CD14-positive monocyte (primary cell): ENCODE data around the gene ZNF672. TPM values are rescaled to one million over a fixed set of nuclear protein-coding genes. Genes with fewer than 3 reads are reported as not detected.

Source experiments
- DNase-seq, 3 donors: peaks; one replicate each; pipeline ENCODE4 v3.0.0-alpha.2; 2011 to 2022
- H2AFZ ChIP-seq: 2 replicates; pipeline ENCODE4 v1.6.0; 2012; ENCODE audit warnings: mild to moderate bottlenecking, low read depth, low read length, inconsistent platforms; ENCODE audit not compliant: insufficient read depth, poor library complexity, severe bottlenecking
- H3K27ac ChIP-seq, 2 donors: 1 replicate in 1 of 2; 2 replicates in 1 of 2; pipeline ENCODE4 v1.5.1; 2012 to 2013; ENCODE audit warnings: low read length in 2 of 2, control low read depth in 1 of 2, inconsistent platforms in 1 of 2, low read depth in 1 of 2, mild to moderate bottlenecking in 1 of 2
- H3K27me3 ChIP-seq, 2 donors: one replicate each; pipeline versions ENCODE4 v1.6.0 to v1.6.1; 2011 to 2013; ENCODE audit warnings: low read length in 2 of 2; ENCODE audit not compliant: control insufficient read depth in 2 of 2, insufficient read depth in 2 of 2
- H3K36me3 ChIP-seq, 2 donors: replicated peaks in 1 of 2; 1 replicate in 1 of 2; 2 replicates in 1 of 2; pipeline versions ENCODE4 v1.5.1 to v1.6.1; 2012 to 2013; ENCODE audit warnings: low read length in 2 of 2, control low read depth in 1 of 2, inconsistent platforms in 1 of 2, mild to moderate bottlenecking in 1 of 2; ENCODE audit not compliant: insufficient read depth in 2 of 2, control insufficient read depth in 1 of 2
- H3K4me1 ChIP-seq, 2 donors: 1 replicate in 1 of 2; 2 replicates in 1 of 2; pipeline versions ENCODE4 v1.5.1 to v1.6.1; 2012 to 2013; ENCODE audit warnings: low read length in 2 of 2, control low read depth in 1 of 2, inconsistent platforms in 1 of 2, mild to moderate bottlenecking in 1 of 2, moderate library complexity in 1 of 2; ENCODE audit not compliant: insufficient read depth in 2 of 2, control insufficient read depth in 1 of 2
- H3K4me2 ChIP-seq: replicated peaks from 2 replicates; pipeline ENCODE3; 2012; ENCODE audit warnings: low read length, moderate library complexity, mild to moderate bottlenecking; ENCODE audit not compliant: poor library complexity, severe bottlenecking; ENCODE audit errors: extremely low read depth
- H3K4me3 ChIP-seq, 3 experiments: fragments of 200-600 bp in 1 of 3; sonication (generic) in 1 of 3; replicated peaks in 1 of 3; 1 replicate in 2 of 3; 2 replicates in 1 of 3; pipeline ENCODE4 v1.5.1; 2011 to 2013; ENCODE audit warnings: low read length in 3 of 3, mild to moderate bottlenecking in 3 of 3, control low read depth in 2 of 3, low read depth in 2 of 3, inconsistent platforms in 1 of 3, moderate library complexity in 1 of 3
- H3K79me2 ChIP-seq: 2 replicates; pipeline ENCODE4 v1.6.0; 2012; ENCODE audit warnings: mild to moderate bottlenecking, control low read depth, inconsistent platforms, low read length, moderate library complexity; ENCODE audit not compliant: insufficient read depth
- H3K9ac ChIP-seq: 2 replicates; pipeline ENCODE4 v1.6.0; 2017; ENCODE audit warnings: low read length, mild to moderate bottlenecking; ENCODE audit not compliant: insufficient read depth, poor library complexity, severe bottlenecking
- H3K9me3 ChIP-seq, 2 donors: replicated peaks in 1 of 2; 1 replicate in 1 of 2; 2 replicates in 1 of 2; pipeline versions ENCODE4 v1.5.1 to v1.6.1; 2012 to 2013; ENCODE audit warnings: low read length in 2 of 2, control low read depth in 1 of 2; ENCODE audit not compliant: control insufficient read depth in 1 of 2, insufficient read depth in 1 of 2
- H4K20me1 ChIP-seq: 2 replicates; pipeline ENCODE4 v1.6.0; 2012; ENCODE audit warnings: mild to moderate bottlenecking, low read length, control low read depth, moderate library complexity; ENCODE audit not compliant: insufficient read depth
- H3K27ac Mint-ChIP-seq, 7 donors: one replicate each; pipeline ENCODE4 v1.8.0; 2020; ENCODE audit warnings: mild to moderate bottlenecking in 7 of 7, mixed read lengths in 7 of 7, moderate library complexity in 6 of 7, inconsistent platforms in 2 of 7
- H3K27me3 Mint-ChIP-seq, 3 donors: one replicate each; pipeline ENCODE4 v1.8.0; 2021 to 2022; ENCODE audit warnings: low read depth in 3 of 3, mild to moderate bottlenecking in 3 of 3, mixed read lengths in 3 of 3, moderate library complexity in 3 of 3, inconsistent platforms in 1 of 3
- H3K36me3 Mint-ChIP-seq, 2 donors: one replicate each; pipeline ENCODE4 v1.8.0; 2020; ENCODE audit warnings: mixed read lengths in 2 of 2, inconsistent platforms in 1 of 2, mild to moderate bottlenecking in 1 of 2
- H3K4me1 Mint-ChIP-seq: one replicate; pipeline ENCODE4 v1.8.0; 2020; ENCODE audit warnings: mild to moderate bottlenecking, mixed read lengths
- H3K4me3 Mint-ChIP-seq, 2 donors: one replicate each; pipeline ENCODE4 v1.8.0; 2020; ENCODE audit warnings: mild to moderate bottlenecking in 2 of 2, mixed read lengths in 2 of 2, moderate library complexity in 1 of 2
- H3K9me3 Mint-ChIP-seq, 7 donors: one replicate each; pipeline ENCODE4 v1.8.0; 2020 to 2022; ENCODE audit warnings: mixed read lengths in 7 of 7, mild to moderate bottlenecking in 6 of 7, moderate library complexity in 6 of 7, inconsistent platforms in 2 of 7
- WGBS: methylation state at CpG from one replicate; pipeline ENCODE4 v1.1.5; 2013; ENCODE audit warnings: missing lambda C conversion rate; ENCODE audit not compliant: insufficient coverage; 5-methylcytosine and 5-hydroxymethylcytosine counted together
- intact Hi-C, 2 donors: fragments of 100-400 bp; cut with micrococcal nuclease; formaldehyde crosslinking; loops; one replicate each; pipeline versions ENCODE4 v1.15.0 to v1.15.1; 2023
- polyA plus RNA-seq, 3 donors: library from polyadenylated mRNA; depleted of rRNA in 1 of 3; unstranded in 2 of 3; stranded (reverse) in 1 of 3; fragments of 300-500 nt in 2 of 3; fragments of >200 nt in 1 of 3; fragmentation: Illumina TruSeq in 2 of 3; gene quantifications; 1 replicate in 2 of 3; 2 replicates in 1 of 3; pipeline ENCODE4 v1.2.3, GENCODE V29; 2012 to 2021
- TF ChIP-seq, protein P1 (sequence below): fragments of 200-600 bp; IDR thresholded peaks from one replicate; pipeline ENCODE4 v1.8.0; 2022; ENCODE audit warnings: antibody characterized with exemption, mild to moderate bottlenecking

ZNF672 gene
- polyA plus RNA-seq, 3 donors: 21.2 to 23.9 (median 23.4) TPM

DNA sequence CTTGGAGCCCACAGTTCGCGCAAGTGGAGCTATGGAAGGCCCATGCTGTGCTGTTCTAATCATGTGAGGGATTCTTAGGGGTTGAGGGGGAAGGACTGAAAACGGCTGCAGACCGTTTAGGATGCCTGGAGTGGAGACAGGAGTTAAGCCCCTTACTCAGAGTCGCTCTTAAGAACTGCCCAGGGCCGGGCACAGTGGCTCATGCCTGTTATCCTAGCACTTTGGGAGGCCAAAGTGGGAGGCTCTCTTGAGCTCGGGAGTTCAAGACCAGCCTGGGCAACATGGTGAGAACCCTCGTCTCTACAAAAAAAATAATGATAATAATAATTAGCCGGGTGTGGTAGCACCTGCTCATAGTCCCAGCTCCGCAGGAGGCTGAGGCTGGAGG, 1.1 kb downstream of the ZNF672 start:
- peak overlapping the region; percentile 73 for H3K4me2 ChIP-seq
- H3K36me3 ChIP-seq: peaks cover 6 to 23% of the 10 kb centered on the region in 2 donors
- Mint-ChIP-seq H3K27me3 (no peaks in the 10 kb centered on the region), H3K4me3 (no peak overlapping the region), H3K27ac (peak overlapping the region in 2 of 7 donors; percentile 99 to 100), H3K36me3 (peaks cover 9 to 11% of the 10 kb centered on the region in 2 donors), H3K9me3 (peaks cover 0 to 2% (median 0%) of the 10 kb centered on the region in 7 donors), H3K4me1 (peaks cover 22% of the 10 kb centered on the region)
- H3K27ac ChIP-seq: peak overlapping the region; percentile 98 to 99
- peak overlapping the region; percentile 70 for H2AFZ ChIP-seq
- no peaks in the 10 kb centered on the region for H3K27me3 ChIP-seq
- H3K4me1 ChIP-seq: peaks cover 25 to 39% of the 10 kb centered on the region in 2 donors
- peaks cover 19% of the 10 kb centered on the region for H4K20me1 ChIP-seq
- DNase-seq: no peak
- WGBS: 4% methylated on average over 6 of the region's 10 CpGs
- peaks cover 54% of the 10 kb centered on the region for H3K79me2 ChIP-seq
- TF ChIP-seq, protein P1, sequence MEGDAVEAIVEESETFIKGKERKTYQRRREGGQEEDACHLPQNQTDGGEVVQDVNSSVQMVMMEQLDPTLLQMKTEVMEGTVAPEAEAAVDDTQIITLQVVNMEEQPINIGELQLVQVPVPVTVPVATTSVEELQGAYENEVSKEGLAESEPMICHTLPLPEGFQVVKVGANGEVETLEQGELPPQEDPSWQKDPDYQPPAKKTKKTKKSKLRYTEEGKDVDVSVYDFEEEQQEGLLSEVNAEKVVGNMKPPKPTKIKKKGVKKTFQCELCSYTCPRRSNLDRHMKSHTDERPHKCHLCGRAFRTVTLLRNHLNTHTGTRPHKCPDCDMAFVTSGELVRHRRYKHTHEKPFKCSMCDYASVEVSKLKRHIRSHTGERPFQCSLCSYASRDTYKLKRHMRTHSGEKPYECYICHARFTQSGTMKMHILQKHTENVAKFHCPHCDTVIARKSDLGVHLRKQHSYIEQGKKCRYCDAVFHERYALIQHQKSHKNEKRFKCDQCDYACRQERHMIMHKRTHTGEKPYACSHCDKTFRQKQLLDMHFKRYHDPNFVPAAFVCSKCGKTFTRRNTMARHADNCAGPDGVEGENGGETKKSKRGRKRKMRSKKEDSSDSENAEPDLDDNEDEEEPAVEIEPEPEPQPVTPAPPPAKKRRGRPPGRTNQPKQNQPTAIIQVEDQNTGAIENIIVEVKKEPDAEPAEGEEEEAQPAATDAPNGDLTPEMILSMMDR: no peak
- H3K4me3 ChIP-seq: peak overlapping the region; percentile 55 to 81 (median 69)
- H3K9me3 ChIP-seq: no peaks in the 10 kb centered on the region
- peak overlapping the region; percentile 99 for H3K9ac ChIP-seq
- intact Hi-C loops: loop anchor here (1.0 to 2.0 kb wide), 2 partner anchors 20 kb away; partner anchors contain the start of gene ZNF692 (in 2 of the 2)

DNA sequence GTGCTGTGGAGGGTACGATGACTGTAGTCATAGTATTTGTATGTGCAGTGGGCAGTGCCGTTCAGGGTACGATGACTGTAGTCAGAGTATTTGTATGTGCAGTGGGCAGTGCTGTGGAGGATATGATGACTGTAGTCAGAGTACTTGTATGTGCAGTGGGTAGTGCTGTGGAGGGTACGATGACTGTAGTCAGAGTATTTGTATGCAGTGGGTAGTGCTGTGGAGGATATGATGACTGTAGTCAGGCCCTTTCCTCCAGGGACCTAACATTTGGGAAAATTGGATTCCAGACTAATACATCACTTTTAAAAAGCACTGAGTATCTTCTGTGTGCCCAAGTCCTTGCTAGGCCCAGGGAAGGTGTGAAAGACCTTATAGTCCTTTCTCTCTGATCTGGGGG, 2.9 kb downstream of the ZNF672 start:
- H4K20me1 ChIP-seq: peaks cover 29% of the 10 kb centered on the region
- H3K9me3 ChIP-seq: no peaks in the 10 kb centered on the region
- no peak overlapping the region for H3K4me2 ChIP-seq
- H3K36me3 ChIP-seq: peaks cover 23 to 41% of the 10 kb centered on the region in 2 donors
- H3K36me3 Mint-ChIP-seq: peaks cover 24 to 28% of the 10 kb centered on the region in 2 donors
- TF ChIP-seq, protein P1: no peak
- peak overlapping the region in 4 of 7 donors; percentile 22 to 55 (median 41) for H3K27ac Mint-ChIP-seq
- no peak overlapping the region for H3K4me3 Mint-ChIP-seq
- no peak overlapping the region for H3K9ac ChIP-seq
- H3K4me1 Mint-ChIP-seq: peaks cover 22% of the 10 kb centered on the region
- H3K27ac ChIP-seq: peak overlapping the region in 1 of 2 donors; percentile 53
- peaks cover 0 to 2% (median 0%) of the 10 kb centered on the region in 7 donors for H3K9me3 Mint-ChIP-seq
- H3K27me3 Mint-ChIP-seq: no peaks in the 10 kb centered on the region
- no peak overlapping the region for H2AFZ ChIP-seq
- peaks cover 60% of the 10 kb centered on the region for H3K79me2 ChIP-seq
- intact Hi-C loops: no loop called here
- no peak for DNase-seq
- H3K27me3 ChIP-seq: no peaks in the 10 kb centered on the region
- peaks cover 16 to 30% of the 10 kb centered on the region in 2 donors for H3K4me1 ChIP-seq
- 100% methylated on average over 1 of the region's 4 CpGs for WGBS
- H3K4me3 ChIP-seq: no peak overlapping the region
